SK-N-SH treated with all-trans-retinoic acid at 6 μM for 48 hours (cell line): Measurements from ENCODE around the gene ATP5MG.

ENCODE experiments used
- ATAC-seq: fragments of 200-7000 bp; cut with Tn5 transposase; 3 replicates; pipeline ENCODE4 v1.9.1; 2020; ENCODE audit warnings: mild to moderate bottlenecking, moderate library complexity
- ARNTL ChIP-seq: fragments of 450-650 bp; formaldehyde crosslinking; IDR thresholded peaks from 2 replicates; pipeline ENCODE4 v1.5.0; 2020; ENCODE audit warnings: low read depth, mild to moderate bottlenecking, moderate library complexity, borderline replicate concordance
- BACH2 ChIP-seq: fragments of 250-450 bp; sonication (Bioruptor Pico); IDR thresholded peaks from 2 replicates; pipeline ENCODE4 v1.9.0; 2021; ENCODE audit warnings: mild to moderate bottlenecking, borderline replicate concordance
- CSDC2 ChIP-seq: fragments of 250-450 bp; sonication (Bioruptor Pico); IDR thresholded peaks from 2 replicates; pipeline ENCODE4 v1.5.0; 2020; ENCODE audit warnings: mild to moderate bottlenecking, moderate library complexity
- CSRNP3 ChIP-seq: fragments of 250-450 bp; sonication (Bioruptor Pico); IDR thresholded peaks from 2 replicates; pipeline ENCODE4 v1.5.1; 2021; ENCODE audit warnings: mild to moderate bottlenecking, moderate library complexity
- ESRRG ChIP-seq: fragments of 250-450 bp; sonication (Bioruptor Pico); IDR thresholded peaks from 2 replicates; pipeline ENCODE4 v1.6.1; 2021; ENCODE audit warnings: mild to moderate bottlenecking
- GLIS3 ChIP-seq: fragments of 250-450 bp; sonication (Bioruptor Pico); IDR thresholded peaks from 2 replicates; pipeline ENCODE4 v1.5.0; 2020; ENCODE audit warnings: mild to moderate bottlenecking, moderate library complexity
- ISL1 ChIP-seq: fragments of 250-450 bp; sonication (Bioruptor Pico); IDR thresholded peaks from 2 replicates; pipeline ENCODE4 v2.1.2; 2022; ENCODE audit warnings: mild to moderate bottlenecking, moderate library complexity
- OSR1 ChIP-seq: fragments of 250-450 bp; sonication (Bioruptor Pico); IDR thresholded peaks from 2 replicates; pipeline ENCODE4 v1.8.0; 2022; ENCODE audit warnings: moderate library complexity, mild to moderate bottlenecking, inconsistent platforms
- PATZ1 ChIP-seq: fragments of 250-450 bp; sonication (Bioruptor Pico); IDR thresholded peaks from 2 replicates; pipeline ENCODE4 v1.8.0; 2020; ENCODE audit warnings: mild to moderate bottlenecking, moderate library complexity, borderline replicate concordance
- PPARA ChIP-seq: fragments of 250-450 bp; sonication (Bioruptor Pico); IDR thresholded peaks from 2 replicates; pipeline ENCODE4 v1.5.0; 2020; ENCODE audit warnings: mild to moderate bottlenecking, borderline replicate concordance
- RARB ChIP-seq: fragments of 250-450 bp; sonication (Bioruptor Pico); IDR thresholded peaks from 2 replicates; pipeline ENCODE4 v1.8.0; 2021; ENCODE audit warnings: mild to moderate bottlenecking, moderate library complexity
- SNAI2 ChIP-seq: fragments of 250-450 bp; sonication (Bioruptor Pico); IDR thresholded peaks from 2 replicates; pipeline ENCODE4 v1.5.0; 2020; ENCODE audit warnings: mild to moderate bottlenecking, moderate library complexity
- TCF4 ChIP-seq: fragments of 250-450 bp; sonication (Bioruptor Pico); IDR thresholded peaks from 2 replicates; pipeline ENCODE4 v1.8.0; 2021; ENCODE audit warnings: mild to moderate bottlenecking, moderate library complexity, borderline replicate concordance
- TOX ChIP-seq: fragments of 250-450 bp; sonication (Bioruptor Pico); IDR thresholded peaks from 2 replicates; pipeline ENCODE4 v1.8.0; 2021; ENCODE audit warnings: mild to moderate bottlenecking, moderate library complexity, borderline replicate concordance
- TSHZ2 ChIP-seq: fragments of 250-450 bp; sonication (Bioruptor Pico); IDR thresholded peaks from 2 replicates; pipeline ENCODE4 v1.5.0; 2020; ENCODE audit warnings: mild to moderate bottlenecking, moderate library complexity
- ZC3H10 ChIP-seq: fragments of 250-450 bp; sonication (Bioruptor Pico); IDR thresholded peaks from 2 replicates; pipeline ENCODE4 v1.5.1; 2021; ENCODE audit warnings: mild to moderate bottlenecking, moderate library complexity
- ZFP3 ChIP-seq: fragments of 250-450 bp; sonication (Bioruptor Pico); IDR thresholded peaks from 2 replicates; pipeline ENCODE4 v1.5.0; 2020; ENCODE audit warnings: mild to moderate bottlenecking, moderate library complexity
- ZFP30 ChIP-seq: fragments of 450-650 bp; formaldehyde crosslinking; IDR thresholded peaks from 2 replicates; pipeline ENCODE4 v1.5.0; 2022; ENCODE audit warnings: mild to moderate bottlenecking, moderate library complexity
- ZNF565 ChIP-seq: fragments of 450-650 bp; formaldehyde crosslinking; conservative IDR thresholded peaks from 2 replicates; pipeline ENCODE4 v1.5.0; 2020; ENCODE audit warnings: low read depth, mild to moderate bottlenecking, moderate library complexity
- ZNF8 ChIP-seq: fragments of 450-650 bp; formaldehyde crosslinking; IDR thresholded peaks from 2 replicates; pipeline ENCODE4 v1.5.0; 2020; ENCODE audit warnings: mild to moderate bottlenecking, moderate library complexity
- TF ChIP-seq, protein P1 (sequence below): fragments of 250-450 bp; sonication (Bioruptor Pico); IDR thresholded peaks from 2 replicates; pipeline ENCODE4 v1.5.1; 2020; ENCODE audit warnings: low read depth, mild to moderate bottlenecking, moderate library complexity
- TF ChIP-seq, protein P2 (sequence below): fragments of 250-450 bp; sonication (Bioruptor Pico); IDR thresholded peaks from 2 replicates; pipeline ENCODE4 v1.8.0; 2021; ENCODE audit warnings: low read depth, mild to moderate bottlenecking, moderate library complexity, borderline replicate concordance

The ATP5MG gene

GRCh38 chr11:118447423-118447822, 46.0 kb downstream of the ATP5MG start (continued):
- TF ChIP-seq PATZ1 (CRISPR knock-in tag) = no peak
- TF ChIP-seq, all 23 proteins: peak for 0

- ATAC-seq = no peak
- no peak for TF ChIP-seq PPARA
- no peak for TF ChIP-seq ARNTL (CRISPR knock-in tag)
- no peak for TF ChIP-seq TSHZ2 (CRISPR knock-in tag)
- TF ChIP-seq RARB (CRISPR knock-in tag) = no peak
- no peak for TF ChIP-seq GLIS3 (CRISPR knock-in tag)
- no peak for TF ChIP-seq CSRNP3 (CRISPR knock-in tag)
- no peak for TF ChIP-seq ZFP30 (CRISPR knock-in tag)
- TF ChIP-seq, protein P1, sequence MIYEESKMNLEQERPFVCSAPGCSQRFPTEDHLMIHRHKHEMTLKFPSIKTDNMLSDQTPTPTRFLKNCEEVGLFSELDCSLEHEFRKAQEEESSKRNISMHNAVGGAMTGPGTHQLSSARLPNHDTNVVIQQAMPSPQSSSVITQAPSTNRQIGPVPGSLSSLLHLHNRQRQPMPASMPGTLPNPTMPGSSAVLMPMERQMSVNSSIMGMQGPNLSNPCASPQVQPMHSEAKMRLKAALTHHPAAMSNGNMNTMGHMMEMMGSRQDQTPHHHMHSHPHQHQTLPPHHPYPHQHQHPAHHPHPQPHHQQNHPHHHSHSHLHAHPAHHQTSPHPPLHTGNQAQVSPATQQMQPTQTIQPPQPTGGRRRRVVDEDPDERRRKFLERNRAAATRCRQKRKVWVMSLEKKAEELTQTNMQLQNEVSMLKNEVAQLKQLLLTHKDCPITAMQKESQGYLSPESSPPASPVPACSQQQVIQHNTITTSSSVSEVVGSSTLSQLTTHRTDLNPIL = no peak
- TF ChIP-seq ZC3H10 = no peak
- TF ChIP-seq SNAI2 (CRISPR knock-in tag) = no peak
- TF ChIP-seq, protein P2, sequence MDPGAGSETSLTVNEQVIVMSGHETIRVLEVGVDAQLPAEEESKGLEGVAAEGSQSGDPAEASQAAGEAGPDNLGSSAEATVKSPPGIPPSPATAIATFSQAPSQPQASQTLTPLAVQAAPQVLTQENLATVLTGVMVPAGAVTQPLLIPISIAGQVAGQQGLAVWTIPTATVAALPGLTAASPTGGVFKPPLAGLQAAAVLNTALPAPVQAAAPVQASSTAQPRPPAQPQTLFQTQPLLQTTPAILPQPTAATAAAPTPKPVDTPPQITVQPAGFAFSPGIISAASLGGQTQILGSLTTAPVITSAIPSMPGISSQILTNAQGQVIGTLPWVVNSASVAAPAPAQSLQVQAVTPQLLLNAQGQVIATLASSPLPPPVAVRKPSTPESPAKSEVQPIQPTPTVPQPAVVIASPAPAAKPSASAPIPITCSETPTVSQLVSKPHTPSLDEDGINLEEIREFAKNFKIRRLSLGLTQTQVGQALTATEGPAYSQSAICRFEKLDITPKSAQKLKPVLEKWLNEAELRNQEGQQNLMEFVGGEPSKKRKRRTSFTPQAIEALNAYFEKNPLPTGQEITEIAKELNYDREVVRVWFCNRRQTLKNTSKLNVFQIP = no peak
- TF ChIP-seq ZNF565 (CRISPR knock-in tag) = no peak
- TF ChIP-seq PATZ1 (CRISPR knock-in tag) = no peak
- TF ChIP-seq OSR1 (CRISPR knock-in tag) = no peak
- no peak for TF ChIP-seq ZNF8 (CRISPR knock-in tag)
- no peak for TF ChIP-seq ESRRG (CRISPR knock-in tag)
- no peak for TF ChIP-seq BACH2
- TF ChIP-seq, all 23 proteins: peak for 0
Measured at GRCh38 chr11:118448294-118448693, 46.9 kb downstream of the ATP5MG start.

- no peak for TF ChIP-seq ZFP3
- no peak for TF ChIP-seq SNAI2 (CRISPR knock-in tag)
- TF ChIP-seq BACH2 = no peak
- TF ChIP-seq RARB (CRISPR knock-in tag) = no peak
- TF ChIP-seq GLIS3 (CRISPR knock-in tag) = no peak
- TF ChIP-seq ZFP30 (CRISPR knock-in tag) = no peak
- TF ChIP-seq, protein P2 = no peak
- no peak for TF ChIP-seq TCF4
- TF ChIP-seq ISL1 (CRISPR knock-in tag) = no peak
- no peak for TF ChIP-seq CSDC2 (CRISPR knock-in tag)
- TF ChIP-seq TOX (CRISPR knock-in tag) = no peak
- TF ChIP-seq OSR1 (CRISPR knock-in tag) = no peak
- ATAC-seq = no peak
Measured at GRCh38 chr11:118449316-118449918, 48.0 kb downstream of the ATP5MG start.
